HG03097 (cell line): Measurements from ENCODE around the gene C11orf86.
"Not testable (repeated sequence)": the region's sequence is repeated elsewhere in the genome, so short reads cannot be mapped to it uniquely, and the experiment has no call there.

Source experiments
- ATAC-seq: cut with Tn5 transposase; IDR thresholded peaks from one replicate; pipeline ENCODE4 v1.9.1; 2021; ENCODE audit not compliant: unreplicated experiment, low FRiP score

The C11orf86 gene

DNA sequence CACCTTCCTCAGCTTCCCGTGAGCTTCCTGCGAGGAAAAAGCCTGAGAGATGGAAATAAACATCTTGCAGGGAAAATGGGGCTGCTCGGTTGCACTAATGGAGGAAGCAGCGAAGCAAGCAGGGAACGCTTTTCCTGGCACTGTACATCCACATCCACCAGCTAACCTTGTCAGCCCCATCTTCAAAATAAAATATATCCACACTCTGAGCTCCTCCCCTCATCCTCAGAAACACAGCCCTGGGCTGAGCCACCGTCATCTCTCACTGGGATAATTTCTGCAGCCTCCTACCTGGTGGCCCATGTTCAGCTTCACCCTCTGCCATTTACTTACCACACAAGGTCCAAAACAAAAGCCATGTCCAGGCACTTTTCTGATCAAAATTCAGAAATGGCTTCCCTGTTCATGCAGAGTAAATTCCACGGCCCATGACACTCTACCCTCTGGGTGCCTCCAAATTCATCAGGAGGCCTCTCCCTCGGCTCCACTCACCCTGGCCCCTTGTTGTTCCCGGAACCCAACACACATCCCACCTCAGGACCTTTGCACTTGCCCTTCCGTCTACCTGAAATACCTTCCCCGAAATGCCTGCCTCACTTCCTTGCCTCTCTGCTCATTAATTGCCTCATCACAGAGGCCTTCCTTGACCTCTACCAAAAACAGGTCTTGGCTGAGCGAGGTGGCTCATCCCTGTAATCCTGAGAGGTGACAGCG lies 13.0 kb downstream of the C11orf86 start:
- no peak for ATAC-seq

- ATAC-seq: not testable (repeated sequence)
These were observed 13.6 kb downstream of the C11orf86 start for GRCh38 chr11:66988741-66989140.

DNA sequence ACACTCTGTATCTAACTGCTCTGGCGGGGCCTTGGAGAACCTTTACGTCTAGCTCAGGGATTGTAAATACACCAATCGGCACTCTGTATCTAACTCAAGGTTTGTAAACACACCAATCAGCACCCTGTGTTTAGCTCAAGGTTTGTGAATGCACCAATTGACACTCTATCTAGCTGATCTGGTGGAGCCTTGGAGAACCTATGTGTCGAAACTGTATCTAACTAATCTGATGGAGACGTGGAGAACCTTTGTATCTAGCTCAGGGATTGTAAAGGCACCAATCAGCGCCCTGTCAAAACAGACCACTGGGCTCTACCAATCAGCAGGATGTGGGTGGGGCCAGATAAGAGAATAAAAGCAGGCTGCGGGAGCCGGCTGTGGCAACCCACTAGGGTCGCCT lies 14.3 kb downstream of the C11orf86 start:
- not testable (repeated sequence) for ATAC-seq

DNA sequence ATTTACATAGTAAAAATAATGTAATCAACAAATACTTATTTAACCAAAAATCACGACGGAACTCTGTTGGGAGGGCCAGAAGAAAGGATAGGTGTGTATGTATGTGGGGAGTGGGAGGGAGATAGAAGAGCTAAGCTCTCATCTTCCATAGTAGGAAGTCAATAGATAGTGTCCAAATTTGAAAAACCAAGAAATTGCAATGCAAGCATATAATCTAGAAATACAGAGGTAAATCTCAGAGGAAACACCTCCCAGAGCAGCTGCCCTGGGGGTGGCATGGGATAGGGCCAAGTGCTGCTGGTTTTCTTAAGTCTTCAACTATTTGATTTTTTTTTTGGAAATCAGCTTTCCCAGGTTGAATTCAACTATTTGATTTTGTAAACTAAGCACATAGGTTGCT lies 16.9 kb downstream of the C11orf86 start:
- no peak for ATAC-seq

DNA sequence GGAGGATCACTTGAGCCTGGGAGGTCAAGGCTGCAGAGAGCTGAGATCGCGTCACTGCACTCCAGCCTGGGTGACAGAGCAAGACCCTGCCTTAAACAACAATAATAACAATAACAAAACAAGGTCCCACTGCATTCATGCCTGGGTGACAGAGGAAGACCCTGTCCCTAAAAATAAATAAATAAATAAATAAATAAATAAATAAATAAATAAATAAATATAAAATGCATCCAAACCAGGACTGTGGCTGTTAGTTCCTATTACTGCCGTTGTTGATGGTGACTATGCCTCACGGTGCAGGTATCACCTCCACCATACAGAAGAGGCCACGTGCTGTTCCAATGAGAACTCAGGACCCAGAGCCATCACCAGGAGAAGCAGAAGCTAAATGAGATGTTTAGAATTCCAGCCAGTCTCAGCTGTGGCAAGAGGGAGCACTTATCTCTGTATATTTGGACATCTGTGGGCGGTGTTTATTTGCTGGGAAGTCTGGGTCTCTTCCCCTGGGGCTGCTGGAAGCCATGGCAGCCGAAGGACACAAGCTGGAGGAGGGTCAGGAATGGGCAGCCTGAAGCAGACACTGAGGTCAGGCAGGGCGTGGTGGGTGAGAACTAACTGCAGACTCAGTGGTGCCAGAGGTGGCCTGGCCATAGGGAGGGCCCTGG lies 21.6 kb downstream of the C11orf86 start:
- no peak for ATAC-seq

- no peak for ATAC-seq
These were observed 24.5 kb downstream of the C11orf86 start for GRCh38 chr11:66999555-66999954.

GRCh38 chr11:67001332-67001731 lies 26.2 kb downstream of the C11orf86 start:
- ATAC-seq: no peak

DNA sequence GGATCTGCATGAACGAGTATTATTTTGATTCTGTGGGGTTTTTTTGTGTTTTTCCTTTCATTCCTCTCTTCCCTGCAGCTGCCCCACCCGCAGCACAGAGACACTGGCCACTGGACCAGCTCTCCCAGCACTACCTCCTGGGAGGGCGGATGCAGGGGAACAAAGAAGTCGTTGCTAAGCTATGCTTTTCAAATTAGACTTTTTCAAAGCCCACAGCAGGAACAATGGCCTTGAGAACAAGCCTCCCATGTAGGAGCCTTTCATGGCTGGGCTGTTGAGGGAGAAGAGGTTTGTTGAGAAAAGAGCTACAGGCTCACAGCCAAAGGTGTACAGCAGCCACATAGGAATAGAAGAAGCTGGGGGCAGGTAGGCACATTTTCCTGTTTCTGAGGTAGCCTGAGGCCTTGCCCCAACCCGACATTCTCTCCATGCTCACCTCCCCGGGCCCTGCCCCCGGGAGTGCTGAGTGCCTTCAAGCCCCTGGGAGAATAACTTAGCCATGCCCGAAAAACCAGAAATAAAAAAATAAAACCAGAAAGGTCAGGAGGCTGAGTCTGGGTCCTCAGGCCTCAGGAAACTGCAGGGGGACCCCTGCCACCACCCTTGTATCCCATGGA lies 27.3 kb downstream of the C11orf86 start:
- no peak for ATAC-seq

- no peak for ATAC-seq
These were observed 27.9 kb downstream of the C11orf86 start for GRCh38 chr11:67002921-67003411.

- ATAC-seq: not testable (repeated sequence)
These were observed 30.1 kb downstream of the C11orf86 start for GRCh38 chr11:67005200-67005599.

DNA sequence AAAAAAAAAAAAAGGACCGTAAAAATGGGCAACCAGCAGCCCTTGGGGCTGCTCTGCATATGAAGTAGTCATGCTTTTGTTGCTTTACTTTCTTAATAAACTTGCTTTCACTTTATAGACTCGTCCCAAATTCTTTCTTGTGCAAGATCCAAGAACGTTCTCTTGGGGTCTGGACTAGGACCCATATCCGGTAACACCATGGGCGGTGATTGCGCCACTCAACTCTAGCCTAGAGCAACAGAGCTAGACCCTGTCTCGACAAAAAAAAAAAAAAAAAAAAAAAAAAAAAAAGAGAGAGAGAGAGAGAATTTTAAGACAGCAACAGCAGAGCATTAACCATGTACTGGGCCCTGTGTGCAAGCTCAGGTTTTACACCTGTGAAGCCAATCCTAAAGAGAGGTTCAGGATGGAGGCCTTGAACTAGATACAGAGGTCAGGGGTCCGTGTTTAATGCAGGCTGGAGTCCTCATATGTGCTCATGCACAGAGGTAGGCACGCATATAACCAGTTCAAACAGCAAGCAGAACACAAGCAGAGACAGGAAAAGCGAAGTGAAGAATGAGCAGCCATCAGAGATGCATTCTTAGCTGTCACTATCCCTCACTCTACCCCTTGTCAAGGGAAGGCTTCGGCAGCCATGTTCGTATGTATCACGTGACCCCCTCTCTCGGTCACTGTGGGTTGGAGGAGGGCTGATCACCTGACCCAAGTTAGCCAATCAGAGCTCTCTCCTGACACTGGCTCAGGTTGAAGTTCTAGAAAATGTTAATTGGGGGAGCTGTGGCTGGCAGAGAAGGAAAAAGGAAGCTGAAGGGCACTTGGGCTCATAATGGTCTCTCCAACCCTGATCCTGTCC lies 31.2 kb downstream of the C11orf86 start:
- no peak for ATAC-seq

DNA sequence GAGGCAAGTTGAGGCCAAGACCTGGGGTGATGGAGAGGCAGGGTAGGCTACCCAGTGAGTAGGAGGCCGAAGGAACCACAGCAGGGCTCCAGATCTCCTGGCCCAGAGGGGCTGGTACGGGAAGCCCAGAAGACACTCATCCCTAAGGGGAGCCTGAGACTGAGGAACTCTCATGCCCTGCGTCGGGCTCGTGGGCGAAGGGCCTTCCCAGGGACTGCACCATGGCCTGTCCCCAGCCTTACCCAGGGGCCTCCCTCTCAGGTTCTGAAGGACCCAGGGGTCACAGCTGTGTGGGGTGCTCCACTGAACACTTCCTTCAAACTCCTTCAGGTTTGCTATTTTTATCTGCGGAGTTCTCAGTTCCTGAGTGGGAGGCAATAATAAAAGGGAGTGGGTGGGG lies 32.0 kb downstream of the C11orf86 start:
- ATAC-seq: no peak

DNA sequence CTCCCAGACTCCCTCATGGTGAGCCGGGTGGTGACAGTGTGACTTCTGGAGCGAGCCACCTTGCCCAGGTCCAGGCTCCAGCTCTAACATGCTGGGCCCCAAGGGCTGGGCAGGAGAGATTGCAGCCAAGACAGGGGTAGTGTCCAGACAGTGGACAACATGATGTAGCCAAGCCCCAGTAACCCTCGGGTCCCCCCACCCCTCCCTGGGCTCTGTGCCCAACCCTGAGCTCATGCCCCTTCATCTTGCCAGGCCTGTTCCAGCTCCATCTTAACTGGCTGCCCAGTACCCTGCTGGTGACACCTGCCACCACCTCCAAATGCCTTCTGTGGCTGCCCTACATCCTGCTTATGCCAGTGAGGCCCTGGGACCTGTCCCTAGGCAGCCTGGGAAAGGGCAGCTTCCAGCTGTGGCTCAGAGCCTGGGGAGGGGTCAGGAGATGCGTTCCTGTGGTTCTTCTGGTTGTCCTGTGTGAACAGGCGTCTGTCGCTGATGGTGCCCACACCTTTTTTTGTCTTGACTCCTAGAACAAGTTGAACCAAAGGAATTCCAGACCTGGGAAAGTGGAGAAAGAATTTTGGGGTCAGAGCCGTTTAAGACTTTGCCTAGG lies 35.3 kb downstream of the C11orf86 start:
- no peak for ATAC-seq

GRCh38 chr11:67013511-67014045 lies 38.5 kb downstream of the C11orf86 start:
- ATAC-seq: no peak

DNA sequence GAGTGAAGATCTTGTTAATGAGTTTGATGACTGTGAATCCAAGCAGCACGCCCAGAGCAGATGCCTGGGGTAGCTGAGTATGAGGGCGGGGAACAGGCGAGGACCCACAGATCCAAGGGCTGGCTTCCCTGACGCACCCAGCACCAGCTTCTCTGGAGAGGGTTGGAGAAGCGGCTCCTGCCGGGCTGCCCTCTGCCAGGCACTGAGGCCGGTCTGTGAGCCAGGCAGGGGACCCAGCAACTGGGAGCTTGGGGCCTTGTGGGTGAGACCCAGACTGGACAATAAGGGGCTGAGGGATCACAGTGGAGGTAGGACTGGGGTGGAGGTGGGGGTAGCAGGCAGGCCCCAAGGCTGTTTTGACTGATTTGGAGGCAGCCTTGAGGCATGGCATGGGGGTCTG lies 39.2 kb downstream of the C11orf86 start:
- no peak for ATAC-seq

GRCh38 chr11:67015048-67015447 lies 39.9 kb downstream of the C11orf86 start:
- no peak for ATAC-seq

GRCh38 chr11:67016550-67016949 lies 41.4 kb downstream of the C11orf86 start:
- ATAC-seq: no peak

- no peak for ATAC-seq
These were observed 45.8 kb downstream of the C11orf86 start for GRCh38 chr11:67020949-67021348.

DNA sequence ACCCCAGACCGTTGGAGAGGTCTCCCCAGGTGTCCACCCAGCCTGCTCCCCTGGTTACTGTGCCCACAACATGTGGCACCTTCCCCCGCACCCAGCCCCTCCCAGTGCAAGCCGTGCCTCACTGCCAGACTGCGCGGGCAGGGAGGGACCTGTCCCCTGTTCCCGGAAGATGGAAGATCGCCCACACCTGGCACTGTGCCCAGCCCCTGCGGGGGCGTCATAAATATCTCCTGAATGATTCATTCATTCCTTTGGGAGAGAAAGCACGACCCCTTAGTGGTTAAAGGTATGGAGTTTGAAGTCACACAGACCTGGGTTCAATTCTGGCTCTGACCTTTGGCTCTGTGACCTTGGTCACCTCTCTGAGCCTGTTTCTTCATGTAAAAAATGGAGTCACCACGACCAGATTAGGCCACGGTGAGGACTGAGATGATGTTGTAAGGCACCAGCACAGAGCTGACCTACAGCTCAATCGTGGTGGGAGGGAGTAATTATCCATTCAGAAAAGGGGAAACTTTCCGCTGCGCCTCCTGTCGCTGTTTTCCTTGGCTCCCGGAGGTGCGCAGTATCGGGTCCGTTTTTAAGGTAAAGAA lies 47.3 kb downstream of the C11orf86 start:
- no peak for ATAC-seq
